ENCODE data around the gene AUH.

Gene AUH

DNA sequence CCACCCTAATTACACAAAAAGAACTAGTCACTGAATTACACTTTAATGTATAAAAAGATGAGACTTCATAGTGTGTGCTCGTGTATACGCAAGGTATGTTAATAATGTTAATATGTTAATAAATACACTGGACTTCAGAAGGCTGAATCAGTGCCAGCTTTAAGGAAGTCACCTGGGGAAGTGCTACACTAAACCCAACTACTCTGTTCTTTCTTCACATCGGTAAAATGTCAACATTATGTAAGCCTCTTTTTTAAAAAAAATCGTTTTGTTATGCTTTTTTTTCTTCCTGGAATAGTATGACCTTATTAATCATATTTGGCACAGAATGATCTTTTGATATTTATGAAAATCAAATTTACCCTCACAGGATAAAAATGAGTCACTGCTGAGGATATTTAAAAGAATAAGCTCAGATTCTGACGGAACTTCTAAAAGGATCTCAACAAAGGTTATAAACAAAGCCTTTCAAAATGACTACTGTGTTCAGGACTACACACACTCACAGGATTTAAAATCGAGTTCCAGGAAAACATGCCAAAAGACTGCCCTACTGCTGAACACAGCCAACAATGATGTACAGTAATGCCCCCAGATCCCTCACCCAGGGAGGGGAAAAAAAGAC is 75.9 kb downstream of the AUH start:
- TF ChIP-seq, protein P1, sequence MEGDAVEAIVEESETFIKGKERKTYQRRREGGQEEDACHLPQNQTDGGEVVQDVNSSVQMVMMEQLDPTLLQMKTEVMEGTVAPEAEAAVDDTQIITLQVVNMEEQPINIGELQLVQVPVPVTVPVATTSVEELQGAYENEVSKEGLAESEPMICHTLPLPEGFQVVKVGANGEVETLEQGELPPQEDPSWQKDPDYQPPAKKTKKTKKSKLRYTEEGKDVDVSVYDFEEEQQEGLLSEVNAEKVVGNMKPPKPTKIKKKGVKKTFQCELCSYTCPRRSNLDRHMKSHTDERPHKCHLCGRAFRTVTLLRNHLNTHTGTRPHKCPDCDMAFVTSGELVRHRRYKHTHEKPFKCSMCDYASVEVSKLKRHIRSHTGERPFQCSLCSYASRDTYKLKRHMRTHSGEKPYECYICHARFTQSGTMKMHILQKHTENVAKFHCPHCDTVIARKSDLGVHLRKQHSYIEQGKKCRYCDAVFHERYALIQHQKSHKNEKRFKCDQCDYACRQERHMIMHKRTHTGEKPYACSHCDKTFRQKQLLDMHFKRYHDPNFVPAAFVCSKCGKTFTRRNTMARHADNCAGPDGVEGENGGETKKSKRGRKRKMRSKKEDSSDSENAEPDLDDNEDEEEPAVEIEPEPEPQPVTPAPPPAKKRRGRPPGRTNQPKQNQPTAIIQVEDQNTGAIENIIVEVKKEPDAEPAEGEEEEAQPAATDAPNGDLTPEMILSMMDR (IDR thresholded peaks at IDR 0.05): no peak
- peaks cover 0 to 3% (median 2%) of the 10 kb centered on the region in 3 donors for H3K36me3 ChIP-seq
- no peak for DNase-seq
- intact Hi-C loops (cut with DNase I; ENCODE audit: low total_unique reads): no loop called here
- no peak overlapping the region for H3K27ac ChIP-seq
- no peaks in the 10 kb centered on the region for H3K27me3 ChIP-seq
- H3K4me1 ChIP-seq: peaks cover 0 to 8% (median 2%) of the 10 kb centered on the region in 4 donors
- no peaks in the 10 kb centered on the region for H3K9me3 ChIP-seq
- no peak overlapping the region for H3K4me3 ChIP-seq

DNA sequence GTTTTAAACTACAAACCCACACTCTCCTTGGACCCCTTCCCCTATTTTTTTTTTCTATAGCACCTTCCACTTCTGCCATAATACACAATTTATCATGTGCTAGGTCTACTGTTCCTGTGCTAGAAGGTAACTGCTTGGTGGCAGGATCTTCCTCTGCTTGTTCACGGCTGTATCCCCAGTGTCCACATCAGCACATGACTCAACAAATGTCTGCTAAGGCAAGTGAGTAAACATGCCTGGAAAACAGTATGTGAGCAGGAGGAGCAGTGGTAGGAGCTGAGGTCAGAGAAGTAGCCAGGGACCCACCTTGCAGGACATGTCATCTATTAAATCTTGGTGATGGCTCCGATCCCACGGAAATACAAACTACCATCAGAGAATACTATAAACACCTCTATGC is 79.4 kb downstream of the AUH start:
- DNase-seq: no peak
- intact Hi-C loops (cut with DNase I; ENCODE audit: low total_unique reads): no loop called here
- Histone ChIP-seq H3K4me1 (peaks cover 0 to 8% (median 2%) of the 10 kb centered on the region in 4 donors), H3K4me3 (no peak overlapping the region), H3K9me3 (no peaks in the 10 kb centered on the region), H3K36me3 (peaks cover 0 to 3% (median 0%) of the 10 kb centered on the region in 3 donors), H3K27me3 (no peaks in the 10 kb centered on the region), H3K27ac (no peak overlapping the region)
- TF ChIP-seq, protein P1 (IDR thresholded peaks at IDR 0.05): no peak

DNA sequence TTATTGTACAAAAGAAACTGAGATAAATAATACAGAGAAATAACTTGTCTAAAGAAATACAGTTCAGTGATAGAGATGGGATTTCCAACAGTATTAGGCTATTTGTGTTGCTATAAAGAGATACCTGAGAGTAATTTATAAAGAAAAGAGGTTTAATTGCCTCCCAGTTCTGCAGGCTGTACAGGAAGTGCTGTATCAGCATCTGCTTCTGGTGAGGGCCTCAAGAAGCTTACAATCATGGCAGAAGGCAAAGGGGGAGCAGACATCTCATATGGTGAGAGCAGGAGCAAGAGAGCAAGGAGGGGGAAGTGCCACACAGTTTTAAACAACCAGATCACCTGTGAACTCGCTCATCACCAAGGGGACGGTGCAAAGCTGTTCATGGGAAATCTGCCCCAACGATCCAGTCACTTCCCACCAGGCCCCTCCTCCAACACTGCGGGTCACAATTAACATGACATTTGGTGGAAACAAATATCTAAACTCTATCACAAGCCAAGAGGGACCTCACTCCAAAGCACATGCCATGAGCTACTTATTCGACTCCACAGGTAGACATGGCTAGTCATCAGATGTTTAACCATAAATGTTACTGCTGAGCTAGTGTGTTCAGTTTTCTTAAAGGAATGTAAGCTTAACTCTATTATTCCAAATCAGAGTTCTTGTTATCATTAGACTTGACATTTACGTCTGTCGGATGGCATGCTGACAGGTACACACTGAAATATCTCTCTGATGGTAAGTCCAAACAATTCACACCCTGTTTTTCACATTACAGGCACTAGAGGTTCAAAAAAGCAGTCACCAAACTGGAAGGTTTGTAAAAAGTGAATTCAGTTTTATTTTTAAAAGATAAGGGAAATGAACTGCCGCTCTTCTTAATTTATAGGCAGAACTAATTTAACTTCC is 82.2 kb downstream of the AUH start:
- no peaks in the 10 kb centered on the region for H3K4me1 ChIP-seq
- H3K4me3 ChIP-seq: no peak overlapping the region
- DNase-seq: no peak
- H3K9me3 ChIP-seq: no peaks in the 10 kb centered on the region
- TF ChIP-seq, protein P1 (IDR thresholded peaks at IDR 0.05): no peak
- no peaks in the 10 kb centered on the region for H3K27me3 ChIP-seq
- H3K36me3 ChIP-seq: peaks cover 0 to 8% (median 0%) of the 10 kb centered on the region in 3 donors
- intact Hi-C loops (cut with DNase I; ENCODE audit: low total_unique reads): no loop called here
- H3K27ac ChIP-seq: no peak overlapping the region

DNA sequence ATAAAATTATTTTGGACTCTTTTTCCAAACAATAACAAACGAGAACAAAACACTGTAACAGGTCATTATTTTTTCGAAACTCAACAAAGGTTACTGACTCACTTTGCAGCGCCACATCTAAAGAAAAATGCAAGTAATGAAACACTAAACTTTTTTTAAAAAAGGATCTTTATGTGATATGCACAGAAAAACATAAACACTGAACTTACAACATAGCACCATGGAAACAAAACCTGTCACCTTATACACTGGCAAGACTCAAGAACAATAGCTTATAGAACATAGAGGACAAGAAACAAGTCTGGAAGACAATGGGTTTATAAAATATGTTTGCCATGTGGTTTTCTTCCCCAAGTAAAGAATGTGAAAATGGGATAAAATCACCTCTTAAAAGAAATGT is 85.2 kb downstream of the AUH start:
- H3K9me3 ChIP-seq: no peaks in the 10 kb centered on the region
- no peak for DNase-seq
- no peaks in the 10 kb centered on the region for H3K4me1 ChIP-seq
- H3K36me3 ChIP-seq: peaks cover 0 to 8% (median 0%) of the 10 kb centered on the region in 3 donors
- no peak overlapping the region for H3K4me3 ChIP-seq
- TF ChIP-seq, protein P1 (IDR thresholded peaks at IDR 0.05): no peak
- intact Hi-C loops (cut with DNase I; ENCODE audit: low total_unique reads): no loop called here
- no peaks in the 10 kb centered on the region for H3K27me3 ChIP-seq
- no peak overlapping the region for H3K27ac ChIP-seq

DNA sequence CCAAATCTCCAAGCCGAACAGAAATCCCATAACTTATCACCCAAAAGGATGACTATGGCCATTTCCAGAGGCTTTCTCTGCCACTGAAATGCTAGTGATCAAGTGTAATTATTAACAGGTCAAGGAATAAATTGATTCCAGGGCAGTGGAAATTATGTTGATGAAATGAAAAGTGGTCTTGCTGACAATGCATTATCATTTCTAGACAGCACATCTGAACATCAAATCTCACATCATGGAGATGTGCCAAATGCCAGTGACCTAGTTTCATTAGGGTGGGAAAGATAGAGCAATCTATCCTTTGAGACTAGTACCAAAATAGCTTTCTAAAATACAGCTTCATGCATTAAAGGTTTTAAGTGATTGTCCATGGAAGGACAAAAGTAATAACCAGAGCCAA is 86.1 kb downstream of the AUH start:
- intact Hi-C loops (cut with DNase I; ENCODE audit: low total_unique reads): no loop called here
- Histone ChIP-seq H3K4me1 (no peaks in the 10 kb centered on the region), H3K27ac (no peak overlapping the region), H3K36me3 (peaks cover 0 to 8% (median 0%) of the 10 kb centered on the region in 3 donors), H3K27me3 (no peaks in the 10 kb centered on the region), H3K9me3 (no peaks in the 10 kb centered on the region), H3K4me3 (no peak overlapping the region)
- no peak for DNase-seq
- TF ChIP-seq, protein P1 (IDR thresholded peaks at IDR 0.05): no peak
